Pancreas (tissue), 10 donors: Measurements from ENCODE around the gene AMOTL2. TPM values are rescaled to one million over a fixed set of nuclear protein-coding genes. Genes with fewer than 3 reads are reported as not detected.

ENCODE experiments used
- ATAC-seq, 4 donors: fragments of 200-7000 bp; cut with Tn5 transposase; one replicate each; pipeline versions ENCODE4 v1.8.0 to v1.9.1; 2020; ENCODE audit warnings: mild to moderate bottlenecking in 4 of 4, moderate library complexity in 4 of 4
- DNase-seq, 6 donors: peaks; one replicate each; pipeline ENCODE4 v3.0.0-alpha.2; 2020
- FAIRE-seq: peaks from 2 replicates; lab custom pipeline; 2012; peaks lifted over from hg19 to GRCh38; lab: Jason Lieb, UNC
- H3K27ac ChIP-seq, 4 donors: fragments of 200-600 bp; sonication (generic); 1 replicate in 3 of 4; 2 replicates in 1 of 4; pipeline versions ENCODE4 v1.5.0 to v1.8.0; 2020
- H3K27me3 ChIP-seq, 4 donors: fragments of 200-600 bp; one replicate each; pipeline ENCODE4 v1.8.0; 2021
- H3K36me3 ChIP-seq, 3 donors: fragments of 200-600 bp; sonication (generic) in 1 of 3; one replicate each; pipeline versions ENCODE4 v1.5.0 to v1.8.0; 2020 to 2021
- H3K4me1 ChIP-seq, 3 donors: fragments of 200-600 bp; one replicate each; pipeline ENCODE4 v1.8.0; 2021
- H3K4me3 ChIP-seq, 4 donors: fragments of 200-600 bp; sonication (generic) in 2 of 4; one replicate each; pipeline versions ENCODE4 v1.5.0 to v1.8.0; 2020 to 2021
- H3K9me3 ChIP-seq, 4 donors: fragments of 200-600 bp; one replicate each; pipeline ENCODE4 v1.8.0; 2021
- WGBS, 2 donors: extraction: QIAGEN DNeasy Blood & Tissue Kit; methylation state at CpG; one replicate each; pipeline ENCODE4 v1.1.7; 2013; 5-methylcytosine and 5-hydroxymethylcytosine counted together
- intact Hi-C, 3 donors: fragments of 100-400 bp; cut with DNase I; formaldehyde crosslinking; loops; one replicate each; pipeline versions ENCODE4 v1.11.1 to v1.14.2; 2022
- polyA plus RNA-seq, 2 donors: library from polyadenylated mRNA; stranded (reverse); fragments of 200-250 nt; gene quantifications; one replicate each; pipeline ENCODE4 v1.2.3, GENCODE V29; 2013
- total RNA-seq, 6 donors: library from RNA; stranded (reverse); fragmentation: NEBNext Ultra II Directional in 4 of 6; extraction: Animal tissue kit (Norgen Biotek cat#: 25700) in 4 of 6; gene quantifications; one replicate each; pipeline versions ENCODE4 v1.2.1 to v1.2.4, GENCODE V29; 2021 to 2023
- TF ChIP-seq, protein P1 (sequence below), 4 donors: fragments of 200-600 bp; sonication (generic) in 3 of 4; IDR thresholded peaks; one replicate each; pipeline versions ENCODE4 v1.5.0 to v1.8.0; 2021; ENCODE audit warnings: antibody characterized with exemption in 4 of 4
- donor health status: healthy with polysubstance abuse.
- donor health status: DM: no; HTN: no; CAD: no; lungs with moderate emphysema.
- donor health status: DM: no; HTN: no; CAD: no.
- donor health status: control.
- donor health status: control.
- donor health status: Bipolar disorder and iron deficiency.
- donor health status: DM: yes; HTN: yes; CAD: no.
- donor health status: DM: no; HTN: no; CAD: no.
- donor health status: DM: no; HTN: no; CAD: no.
- donor health status: DM: yes; HTN: yes; CAD: no.

Gene AMOTL2
- total and polyA plus RNA-seq, 8 donors, result 11.9 to 35.7 (median 28.9) TPM

DNA sequence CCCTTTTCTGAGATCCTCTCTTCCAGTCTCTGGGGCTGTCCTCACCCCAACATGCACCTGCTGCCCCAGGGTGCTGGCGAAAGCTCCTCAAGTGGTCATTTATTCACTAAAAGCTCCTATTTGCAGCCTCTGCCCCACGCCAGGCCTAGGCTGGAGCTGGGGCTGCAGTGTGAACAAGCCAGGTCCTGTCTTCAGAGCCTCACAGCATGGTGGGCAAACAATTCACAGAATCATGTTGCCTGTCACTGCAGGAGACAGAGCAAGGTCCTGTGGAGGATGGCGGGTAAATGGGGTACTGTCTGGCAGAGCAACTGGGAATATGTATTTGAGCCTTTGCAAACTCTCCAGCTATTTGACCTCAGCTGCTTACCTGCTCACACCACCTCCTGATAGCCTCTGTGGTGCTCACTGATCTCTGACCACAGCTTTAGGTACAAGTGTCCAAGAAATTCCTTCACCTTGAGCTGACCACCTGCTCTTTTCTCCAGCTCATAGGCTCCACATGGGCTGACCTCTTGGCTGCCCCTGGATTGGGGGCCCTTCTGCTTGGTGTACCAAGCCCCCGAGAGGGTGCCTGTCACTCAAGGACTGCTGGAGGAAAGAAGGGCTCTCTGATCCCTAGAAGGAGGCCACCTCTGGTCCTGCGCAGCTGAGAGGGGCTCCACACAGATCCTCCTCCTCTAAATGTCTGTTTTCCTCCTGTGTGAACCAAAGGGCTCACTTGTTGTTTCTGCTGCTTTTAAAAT is 35.6 kb downstream of the AMOTL2 start:
- 93 to 95% methylated on average over 5 of the region's 5 CpGs for WGBS, 2 donors
- Histone ChIP-seq H3K27me3 (no peaks in the 10 kb centered on the region), H3K9me3 (no peaks in the 10 kb centered on the region), H3K36me3 (no peaks in the 10 kb centered on the region), H3K4me1 (no peaks in the 10 kb centered on the region), H3K4me3 (no peak overlapping the region), H3K27ac (no peak overlapping the region)
- DNase-seq (no peak), ATAC-seq (no peak), FAIRE-seq (no peak)
- TF ChIP-seq, protein P1, sequence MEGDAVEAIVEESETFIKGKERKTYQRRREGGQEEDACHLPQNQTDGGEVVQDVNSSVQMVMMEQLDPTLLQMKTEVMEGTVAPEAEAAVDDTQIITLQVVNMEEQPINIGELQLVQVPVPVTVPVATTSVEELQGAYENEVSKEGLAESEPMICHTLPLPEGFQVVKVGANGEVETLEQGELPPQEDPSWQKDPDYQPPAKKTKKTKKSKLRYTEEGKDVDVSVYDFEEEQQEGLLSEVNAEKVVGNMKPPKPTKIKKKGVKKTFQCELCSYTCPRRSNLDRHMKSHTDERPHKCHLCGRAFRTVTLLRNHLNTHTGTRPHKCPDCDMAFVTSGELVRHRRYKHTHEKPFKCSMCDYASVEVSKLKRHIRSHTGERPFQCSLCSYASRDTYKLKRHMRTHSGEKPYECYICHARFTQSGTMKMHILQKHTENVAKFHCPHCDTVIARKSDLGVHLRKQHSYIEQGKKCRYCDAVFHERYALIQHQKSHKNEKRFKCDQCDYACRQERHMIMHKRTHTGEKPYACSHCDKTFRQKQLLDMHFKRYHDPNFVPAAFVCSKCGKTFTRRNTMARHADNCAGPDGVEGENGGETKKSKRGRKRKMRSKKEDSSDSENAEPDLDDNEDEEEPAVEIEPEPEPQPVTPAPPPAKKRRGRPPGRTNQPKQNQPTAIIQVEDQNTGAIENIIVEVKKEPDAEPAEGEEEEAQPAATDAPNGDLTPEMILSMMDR (IDR thresholded peaks at IDR 0.05), result no peak
- intact Hi-C loops, result no loop called here

DNA sequence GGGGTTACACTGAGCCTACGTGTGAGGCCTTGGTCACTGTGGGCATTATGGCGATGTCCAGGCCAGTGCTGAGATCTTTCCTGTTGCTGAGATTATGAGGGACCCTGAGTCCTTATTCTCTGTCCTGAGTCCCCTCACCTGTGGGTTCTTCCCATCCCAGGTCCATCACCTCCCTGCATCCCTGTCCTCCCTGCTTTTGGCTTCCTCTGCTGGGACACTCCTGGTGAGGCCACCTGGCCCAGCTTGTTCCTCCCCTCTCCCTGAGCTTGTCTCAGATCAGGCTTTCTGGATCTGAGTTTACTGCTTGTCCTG is 36.1 kb downstream of the AMOTL2 start:
- H3K4me1 ChIP-seq, result no peaks in the 10 kb centered on the region
- no peaks in the 10 kb centered on the region for H3K9me3 ChIP-seq
- TF ChIP-seq, protein P1 (IDR thresholded peaks at IDR 0.05), result no peak
- H3K27ac ChIP-seq, result no peak overlapping the region
- H3K27me3 ChIP-seq, result no peaks in the 10 kb centered on the region
- DNase-seq (no peak), FAIRE-seq (no peak), ATAC-seq (no peak)
- H3K4me3 ChIP-seq, result no peak overlapping the region
- 93 to 95% methylated on average over 2 of the region's 2 CpGs for WGBS, 2 donors
- intact Hi-C loops, result no loop called here
- no peaks in the 10 kb centered on the region for H3K36me3 ChIP-seq

DNA sequence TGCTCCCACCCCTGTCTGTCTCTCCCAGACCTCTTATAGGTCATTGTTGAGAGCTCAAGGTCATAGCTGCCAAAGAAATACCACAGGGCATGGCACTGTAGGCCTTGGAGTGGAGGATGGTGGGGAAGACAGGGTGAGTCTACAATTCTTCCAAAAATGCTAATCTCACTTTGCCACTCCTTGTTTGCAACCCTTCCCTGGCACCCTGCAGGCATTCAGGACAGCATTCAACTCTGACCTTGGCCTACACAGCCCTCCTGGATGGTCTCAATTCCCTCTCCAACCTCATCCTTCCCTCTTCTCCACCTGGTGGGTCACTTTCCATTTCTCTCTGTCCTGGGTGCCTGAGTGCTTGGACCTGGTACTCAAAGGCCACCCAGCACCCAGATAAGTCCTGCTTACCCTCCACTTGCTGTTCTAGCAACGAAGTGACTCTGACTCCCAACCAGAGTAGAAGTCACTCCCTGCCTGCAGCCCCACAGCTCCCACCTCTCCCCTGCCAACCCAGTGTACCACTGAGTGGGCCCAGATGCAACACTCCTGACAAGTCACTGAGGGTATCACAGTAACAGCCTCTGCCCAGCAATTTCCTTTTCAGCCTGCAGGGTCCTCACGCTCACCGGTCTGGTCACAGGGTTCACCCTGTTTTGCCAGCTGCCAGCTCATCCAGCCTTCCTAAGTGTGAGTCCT is 36.6 kb downstream of the AMOTL2 start:
- no peak for ATAC-seq
- FAIRE-seq, result no peak
- Histone ChIP-seq H3K4me3 (no peak overlapping the region), H3K4me1 (no peaks in the 10 kb centered on the region), H3K27ac (no peak overlapping the region), H3K36me3 (no peaks in the 10 kb centered on the region), H3K9me3 (no peaks in the 10 kb centered on the region), H3K27me3 (no peaks in the 10 kb centered on the region)
- intact Hi-C loops, result no loop called here
- TF ChIP-seq, protein P1 (IDR thresholded peaks at IDR 0.05), result no peak
- DNase-seq, result no peak
- 92 to 93% methylated on average over 3 of the region's 3 CpGs for WGBS, 2 donors

DNA sequence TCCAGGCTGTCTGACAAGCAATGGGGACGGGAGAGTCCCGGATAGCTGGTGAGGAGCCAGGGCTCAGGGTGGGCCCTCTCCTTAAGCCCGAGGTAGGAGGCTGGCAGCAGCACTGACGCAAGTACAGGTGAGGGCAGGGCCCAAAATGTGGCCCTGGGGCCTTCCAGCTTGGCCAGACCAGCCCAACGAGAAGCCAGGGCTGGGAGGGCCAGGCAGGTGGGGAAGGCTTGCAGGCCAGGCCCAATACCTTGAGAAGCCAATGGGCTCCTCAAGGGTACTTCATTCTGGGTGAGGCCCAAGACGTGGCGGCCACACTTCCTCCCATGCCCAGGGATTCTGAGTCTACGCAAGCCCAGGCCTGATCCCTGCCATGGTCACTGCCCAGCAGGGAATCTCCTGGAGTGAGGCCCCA is 37.2 kb downstream of the AMOTL2 start:
- TF ChIP-seq, protein P1 (IDR thresholded peaks at IDR 0.05), result no peak
- H3K9me3 ChIP-seq, result no peaks in the 10 kb centered on the region
- no peaks in the 10 kb centered on the region for H3K4me1 ChIP-seq
- H3K27ac ChIP-seq, result no peak overlapping the region
- no peak for DNase-seq
- no peak for FAIRE-seq
- intact Hi-C loops, result no loop called here
- 88 to 96% methylated on average over 5 to 8 of the region's 8 CpGs for WGBS, 2 donors
- H3K27me3 ChIP-seq, result no peaks in the 10 kb centered on the region
- H3K36me3 ChIP-seq, result no peaks in the 10 kb centered on the region
- ATAC-seq, result no peak
- H3K4me3 ChIP-seq, result no peak overlapping the region

DNA sequence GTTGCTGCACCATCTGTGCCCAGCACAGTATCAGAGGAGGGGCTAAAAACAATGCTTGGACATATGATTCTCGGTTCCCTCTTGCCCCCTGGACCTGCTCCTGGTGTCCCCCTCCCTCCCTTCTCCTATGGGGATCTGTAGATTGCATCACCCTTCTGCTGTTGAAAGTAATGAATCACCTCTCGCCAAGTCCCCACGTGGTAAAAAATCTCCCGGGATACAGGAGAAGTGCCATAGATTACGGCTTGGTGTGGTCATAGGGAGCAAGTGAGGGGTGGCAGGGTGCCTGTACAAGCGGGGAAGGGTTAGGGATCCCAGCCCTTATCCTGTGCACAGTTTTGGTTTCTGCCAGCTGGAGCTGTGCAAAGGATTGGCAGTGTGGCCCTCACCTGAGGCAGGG is 37.7 kb downstream of the AMOTL2 start:
- FAIRE-seq (no peak), DNase-seq (no peak)

More for the DNA sequence above, 37.7 kb downstream of the AMOTL2 start:
- intact Hi-C loops, result no loop called here
- Histone ChIP-seq H3K4me1 (no peaks in the 10 kb centered on the region), H3K27ac (no peak overlapping the region), H3K36me3 (no peaks in the 10 kb centered on the region), H3K4me3 (no peak overlapping the region), H3K27me3 (no peaks in the 10 kb centered on the region), H3K9me3 (no peaks in the 10 kb centered on the region)
- TF ChIP-seq, protein P1 (IDR thresholded peaks at IDR 0.05), result no peak
- peak; percentile 33 to 57 (median 38) for ATAC-seq
- WGBS, 2 donors, result 56% methylated on average over 6 of the region's 6 CpGs
